ENCODE results near the gene DPP10. TPM values are rescaled to one million over a fixed set of nuclear protein-coding genes. Genes with fewer than 3 reads are reported as not detected.

Gene DPP10
- total RNA-seq, 4 donors from 2014 or later, result 0.09 to 4.0 (median 0.38) TPM; not detected in 1

DNA sequence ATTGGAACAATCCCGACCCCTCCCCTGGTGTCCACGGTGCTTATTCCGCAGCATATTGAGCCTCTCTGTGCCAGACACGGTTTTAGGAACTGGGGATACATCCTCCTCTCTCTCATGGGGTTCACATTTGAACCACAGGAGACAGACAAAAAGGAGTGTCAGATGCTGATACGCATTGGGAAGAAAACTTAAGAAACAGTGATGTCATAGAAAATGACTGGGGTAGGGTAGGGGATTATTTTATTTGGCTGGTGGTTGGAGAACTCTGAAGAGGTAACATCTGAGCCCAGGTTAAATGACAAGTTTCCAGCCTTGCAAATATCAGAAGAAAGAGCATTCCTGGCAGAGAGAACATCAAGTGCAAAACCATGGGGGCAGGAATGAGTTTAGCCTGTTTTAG, 344.5 kb downstream of the DPP10 start:
- no peak for TF ChIP-seq POLR2A (IDR thresholded peaks at IDR 0.05)
- TF ChIP-seq, protein P1, sequence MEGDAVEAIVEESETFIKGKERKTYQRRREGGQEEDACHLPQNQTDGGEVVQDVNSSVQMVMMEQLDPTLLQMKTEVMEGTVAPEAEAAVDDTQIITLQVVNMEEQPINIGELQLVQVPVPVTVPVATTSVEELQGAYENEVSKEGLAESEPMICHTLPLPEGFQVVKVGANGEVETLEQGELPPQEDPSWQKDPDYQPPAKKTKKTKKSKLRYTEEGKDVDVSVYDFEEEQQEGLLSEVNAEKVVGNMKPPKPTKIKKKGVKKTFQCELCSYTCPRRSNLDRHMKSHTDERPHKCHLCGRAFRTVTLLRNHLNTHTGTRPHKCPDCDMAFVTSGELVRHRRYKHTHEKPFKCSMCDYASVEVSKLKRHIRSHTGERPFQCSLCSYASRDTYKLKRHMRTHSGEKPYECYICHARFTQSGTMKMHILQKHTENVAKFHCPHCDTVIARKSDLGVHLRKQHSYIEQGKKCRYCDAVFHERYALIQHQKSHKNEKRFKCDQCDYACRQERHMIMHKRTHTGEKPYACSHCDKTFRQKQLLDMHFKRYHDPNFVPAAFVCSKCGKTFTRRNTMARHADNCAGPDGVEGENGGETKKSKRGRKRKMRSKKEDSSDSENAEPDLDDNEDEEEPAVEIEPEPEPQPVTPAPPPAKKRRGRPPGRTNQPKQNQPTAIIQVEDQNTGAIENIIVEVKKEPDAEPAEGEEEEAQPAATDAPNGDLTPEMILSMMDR (IDR thresholded peaks at IDR 0.05), result no peak
- WGBS, 2 donors, result 76 to 77% methylated on average over 4 to 5 of the region's 5 CpGs
- intact Hi-C loops (cut with DNase I), result no loop called here

DNA sequence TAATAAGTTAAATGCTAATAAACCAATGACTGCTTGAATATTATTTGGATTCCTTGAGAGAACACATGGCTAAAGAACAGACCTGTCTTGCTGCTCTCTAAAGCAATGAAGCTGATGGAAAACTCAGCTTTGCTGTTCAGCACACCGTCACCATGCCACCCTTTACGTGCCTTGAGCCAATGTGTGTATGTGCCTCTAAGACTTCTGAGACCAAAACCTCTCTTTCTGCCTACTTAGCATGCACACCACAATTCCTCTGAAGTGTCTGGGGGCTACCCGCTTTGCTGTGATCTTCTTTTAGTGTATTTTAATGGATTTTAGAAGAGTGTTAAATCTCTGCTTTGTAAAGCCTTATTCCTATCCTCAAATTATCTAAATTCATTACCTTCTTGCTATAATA, 345.0 kb downstream of the DPP10 start:
- no peak overlapping the region for H3K4me3 ChIP-seq
- TF ChIP-seq POLR2A (IDR thresholded peaks at IDR 0.05), result no peak
- TF ChIP-seq, protein P1 (IDR thresholded peaks at IDR 0.05), result no peak

More for the DNA sequence above, 344.5 kb downstream of the DPP10 start:
- Histone ChIP-seq H3K4me3 (no peak overlapping the region), H3K36me3 (no peaks in the 10 kb centered on the region), H3K27ac (no peak overlapping the region), H3K4me1 (no peaks in the 10 kb centered on the region), H3K9me3 (no peaks in the 10 kb centered on the region), H3K27me3 (no peaks in the 10 kb centered on the region)
- DNase-seq, result no peak

DNA sequence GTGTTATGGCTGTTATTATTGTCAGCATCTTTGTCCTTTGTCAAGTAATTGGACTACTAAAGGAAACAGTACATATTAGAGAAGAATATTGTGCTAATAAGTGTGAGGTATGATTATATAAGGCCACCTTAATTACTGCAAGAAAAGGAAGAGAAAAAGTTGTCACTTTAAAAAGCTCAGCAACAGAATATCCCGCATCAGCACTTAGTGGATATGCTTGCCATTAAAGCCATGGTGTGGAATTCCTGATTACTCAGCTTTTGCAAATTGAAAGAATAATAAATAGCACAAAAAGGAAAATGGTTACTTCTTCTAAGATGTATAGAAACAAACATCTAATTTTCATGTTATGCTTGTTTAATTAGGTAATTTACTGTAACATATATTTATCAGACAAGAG, 347.5 kb downstream of the DPP10 start:
- Histone ChIP-seq H3K4me1 (no peaks in the 10 kb centered on the region), H3K36me3 (no peaks in the 10 kb centered on the region), H3K27me3 (no peaks in the 10 kb centered on the region), H3K27ac (no peak overlapping the region), H3K4me3 (no peak overlapping the region), H3K9me3 (no peaks in the 10 kb centered on the region)
- intact Hi-C loops (cut with DNase I), result no loop called here
- DNase-seq, result no peak
- TF ChIP-seq, protein P1 (IDR thresholded peaks at IDR 0.05), result no peak
- TF ChIP-seq POLR2A (IDR thresholded peaks at IDR 0.05), result no peak
- WGBS, 2 donors, result 67 to 69% methylated on average over 1 of the region's 1 CpG

More for the DNA sequence above, 345.0 kb downstream of the DPP10 start:
- Histone ChIP-seq H3K4me1 (no peaks in the 10 kb centered on the region), H3K27me3 (no peaks in the 10 kb centered on the region), H3K27ac (no peak overlapping the region), H3K36me3 (no peaks in the 10 kb centered on the region), H3K9me3 (no peaks in the 10 kb centered on the region)
- intact Hi-C loops (cut with DNase I), result no loop called here
- no peak for DNase-seq
- 76 to 80% methylated on average over 3 of the region's 3 CpGs for WGBS, 2 donors

DNA sequence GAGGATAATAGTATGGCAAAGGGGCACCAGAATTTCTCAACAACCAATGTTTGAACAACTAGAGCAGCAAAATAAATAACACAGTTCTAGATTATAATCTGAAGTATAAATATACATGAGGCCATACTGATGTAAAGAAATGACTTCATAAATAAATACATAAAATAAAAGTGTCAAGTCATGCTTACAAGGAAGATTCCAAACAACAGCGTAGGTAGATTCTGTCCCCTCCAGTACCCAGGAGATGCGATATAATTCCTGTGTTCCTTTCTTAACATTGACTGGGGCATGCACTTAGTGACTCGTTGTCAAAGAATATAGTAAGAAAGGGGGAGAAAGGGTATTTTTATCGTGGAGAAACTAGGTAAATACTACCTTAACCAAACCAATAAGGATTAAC, 355.1 kb downstream of the DPP10 start:
- intact Hi-C loops (cut with DNase I), result no loop called here
- WGBS, 2 donors, result 72 to 77% methylated on average over 4 of the region's 4 CpGs
- Histone ChIP-seq H3K4me1 (no peaks in the 10 kb centered on the region), H3K4me3 (no peak overlapping the region), H3K36me3 (no peaks in the 10 kb centered on the region), H3K27me3 (no peaks in the 10 kb centered on the region), H3K27ac (no peak overlapping the region), H3K9me3 (no peaks in the 10 kb centered on the region)
- TF ChIP-seq, protein P1 (IDR thresholded peaks at IDR 0.05), result no peak
- no peak for TF ChIP-seq POLR2A (IDR thresholded peaks at IDR 0.05)
- DNase-seq, result no peak

DNA sequence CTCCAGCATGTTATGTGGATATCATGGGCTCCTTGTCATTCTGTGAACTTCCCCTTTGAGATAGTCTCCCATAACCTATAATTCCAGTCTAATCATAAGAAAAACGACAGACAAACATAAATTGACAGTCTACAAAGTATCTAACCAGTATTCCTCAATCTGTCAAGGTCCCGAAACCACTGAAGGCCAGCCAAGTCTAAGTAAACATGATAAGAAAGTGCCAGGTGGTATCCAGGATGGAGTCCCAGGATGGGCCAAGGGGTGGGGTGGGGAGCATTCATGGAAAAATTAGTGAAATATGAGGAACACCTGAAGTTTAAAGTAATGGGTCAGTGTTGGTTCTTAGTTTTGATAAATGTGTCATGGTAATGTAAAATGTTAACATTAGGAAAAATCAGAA, 355.5 kb downstream of the DPP10 start:
- 47 to 60% methylated on average over 2 of the region's 2 CpGs for WGBS, 2 donors

More for the DNA sequence above, 355.5 kb downstream of the DPP10 start:
- Histone ChIP-seq H3K36me3 (no peaks in the 10 kb centered on the region), H3K4me3 (no peak overlapping the region), H3K9me3 (no peaks in the 10 kb centered on the region), H3K4me1 (no peaks in the 10 kb centered on the region), H3K27ac (no peak overlapping the region), H3K27me3 (no peaks in the 10 kb centered on the region)
- intact Hi-C loops (cut with DNase I), result no loop called here
- DNase-seq, result no peak
- TF ChIP-seq, protein P1 (IDR thresholded peaks at IDR 0.05), result no peak
- TF ChIP-seq POLR2A (IDR thresholded peaks at IDR 0.05), result no peak

Data from esophagus squamous epithelium (tissue), 5 donors.